Fibroblast of villous mesenchyme (primary cell): ENCODE data around the gene WNT7B. TPM values are rescaled to one million over a fixed set of nuclear protein-coding genes. Genes with fewer than 3 reads are reported as not detected.

ENCODE experiments used
- DNase-seq: peaks from one replicate; pipeline ENCODE4 v3.0.0-alpha.2; 2010; ENCODE audit warnings: low read depth
- H3K4me3 ChIP-seq: 2 replicates; pipeline ENCODE4 v1.5.1; 2011; ENCODE audit warnings: low read depth, mild to moderate bottlenecking, low read length
- total RNA-seq: library from RNA; depleted of rRNA; stranded (reverse); fragments of >200 nt; gene quantifications from 2 replicates; pipeline ENCODE4 v1.2.3, GENCODE V29; 2012
- TF ChIP-seq, protein P1 (sequence below): IDR thresholded peaks from 2 replicates; pipeline ENCODE4 v1.5.1; 2012; ENCODE audit warnings: low read depth, mild to moderate bottlenecking, low read length; ENCODE audit not compliant: insufficient read depth

Gene WNT7B
- total RNA-seq, 1 donor, result under 0.01 TPM

- TF ChIP-seq, protein P1, sequence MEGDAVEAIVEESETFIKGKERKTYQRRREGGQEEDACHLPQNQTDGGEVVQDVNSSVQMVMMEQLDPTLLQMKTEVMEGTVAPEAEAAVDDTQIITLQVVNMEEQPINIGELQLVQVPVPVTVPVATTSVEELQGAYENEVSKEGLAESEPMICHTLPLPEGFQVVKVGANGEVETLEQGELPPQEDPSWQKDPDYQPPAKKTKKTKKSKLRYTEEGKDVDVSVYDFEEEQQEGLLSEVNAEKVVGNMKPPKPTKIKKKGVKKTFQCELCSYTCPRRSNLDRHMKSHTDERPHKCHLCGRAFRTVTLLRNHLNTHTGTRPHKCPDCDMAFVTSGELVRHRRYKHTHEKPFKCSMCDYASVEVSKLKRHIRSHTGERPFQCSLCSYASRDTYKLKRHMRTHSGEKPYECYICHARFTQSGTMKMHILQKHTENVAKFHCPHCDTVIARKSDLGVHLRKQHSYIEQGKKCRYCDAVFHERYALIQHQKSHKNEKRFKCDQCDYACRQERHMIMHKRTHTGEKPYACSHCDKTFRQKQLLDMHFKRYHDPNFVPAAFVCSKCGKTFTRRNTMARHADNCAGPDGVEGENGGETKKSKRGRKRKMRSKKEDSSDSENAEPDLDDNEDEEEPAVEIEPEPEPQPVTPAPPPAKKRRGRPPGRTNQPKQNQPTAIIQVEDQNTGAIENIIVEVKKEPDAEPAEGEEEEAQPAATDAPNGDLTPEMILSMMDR, result no peak
- no peak for DNase-seq
- no peak overlapping the region for H3K4me3 ChIP-seq
Observed at GRCh38 chr22:45897736-45898135, 79.2 kb downstream of the WNT7B start.

DNA sequence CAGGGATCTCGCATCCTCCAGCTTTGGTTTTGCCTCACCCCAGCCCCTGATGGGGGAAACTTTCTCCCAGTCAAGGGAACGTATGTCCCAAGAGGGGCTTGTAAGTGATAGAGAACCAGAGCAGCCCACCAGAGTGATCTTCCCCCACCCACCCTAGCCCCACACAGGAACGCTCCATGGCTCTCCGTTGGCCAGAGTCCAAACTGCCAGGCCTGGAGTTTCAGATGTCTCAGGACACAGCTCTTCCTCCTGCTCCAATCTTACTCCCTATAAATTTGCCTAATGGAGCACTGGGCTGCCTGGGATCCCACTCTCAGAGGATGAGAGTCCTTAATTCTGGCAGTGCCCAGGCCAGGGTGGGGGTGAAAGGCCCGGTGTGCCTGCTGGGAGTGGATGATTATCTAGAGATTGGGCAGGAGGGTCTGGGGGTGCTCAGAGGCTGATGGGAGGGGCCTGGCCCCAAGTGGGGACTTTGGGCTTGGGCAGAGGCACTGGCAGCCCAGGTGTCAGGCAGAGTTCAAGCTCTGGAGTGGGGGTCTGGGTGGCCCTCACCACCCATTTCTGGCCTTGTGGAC is 79.9 kb downstream of the WNT7B start:
- TF ChIP-seq, protein P1, result no peak
- no peak for DNase-seq

DNA sequence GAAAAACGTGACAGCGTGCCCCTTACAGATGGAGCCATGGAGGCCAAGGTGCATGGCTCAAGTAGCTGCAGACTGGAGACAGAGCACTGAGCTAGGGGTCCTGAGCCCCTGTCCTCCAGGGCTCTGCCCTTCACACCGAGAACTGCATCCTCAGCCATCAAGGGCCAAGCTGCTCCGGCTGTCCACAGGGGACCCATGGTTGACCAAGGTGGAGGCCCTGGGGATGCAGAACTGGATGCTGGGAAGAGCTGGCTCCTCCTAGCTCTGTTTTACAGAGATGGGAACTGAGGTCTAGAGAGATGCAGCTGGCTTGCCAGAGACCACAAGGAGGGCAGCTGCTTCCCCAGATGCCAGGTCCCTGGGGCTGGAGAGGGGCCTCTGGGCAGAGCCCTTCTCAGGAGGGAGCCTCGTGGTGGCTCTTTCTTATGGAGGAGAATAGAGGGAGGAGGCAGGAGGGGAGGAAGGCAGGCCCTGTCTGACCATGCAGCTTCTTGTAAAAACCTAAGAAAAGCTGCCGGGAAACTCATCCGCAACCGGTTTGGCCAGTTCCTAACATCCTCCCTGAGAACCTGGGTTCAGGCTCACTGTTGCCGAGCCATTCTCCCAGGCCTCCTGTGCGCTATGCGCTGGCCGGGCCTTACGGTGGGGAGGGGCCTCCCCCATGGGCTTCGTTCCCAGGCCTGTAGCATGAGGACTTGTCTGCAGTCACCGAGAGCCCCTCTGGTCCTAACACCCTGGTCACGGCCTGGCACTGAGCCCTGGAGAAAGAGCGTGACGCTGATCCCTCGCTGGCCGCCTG is 80.6 kb downstream of the WNT7B start:
- no peak overlapping the region for H3K4me3 ChIP-seq
- TF ChIP-seq, protein P1, result no peak
- DNase-seq, result no peak

More for the DNA sequence above, 79.9 kb downstream of the WNT7B start:
- no peak overlapping the region for H3K4me3 ChIP-seq

DNA sequence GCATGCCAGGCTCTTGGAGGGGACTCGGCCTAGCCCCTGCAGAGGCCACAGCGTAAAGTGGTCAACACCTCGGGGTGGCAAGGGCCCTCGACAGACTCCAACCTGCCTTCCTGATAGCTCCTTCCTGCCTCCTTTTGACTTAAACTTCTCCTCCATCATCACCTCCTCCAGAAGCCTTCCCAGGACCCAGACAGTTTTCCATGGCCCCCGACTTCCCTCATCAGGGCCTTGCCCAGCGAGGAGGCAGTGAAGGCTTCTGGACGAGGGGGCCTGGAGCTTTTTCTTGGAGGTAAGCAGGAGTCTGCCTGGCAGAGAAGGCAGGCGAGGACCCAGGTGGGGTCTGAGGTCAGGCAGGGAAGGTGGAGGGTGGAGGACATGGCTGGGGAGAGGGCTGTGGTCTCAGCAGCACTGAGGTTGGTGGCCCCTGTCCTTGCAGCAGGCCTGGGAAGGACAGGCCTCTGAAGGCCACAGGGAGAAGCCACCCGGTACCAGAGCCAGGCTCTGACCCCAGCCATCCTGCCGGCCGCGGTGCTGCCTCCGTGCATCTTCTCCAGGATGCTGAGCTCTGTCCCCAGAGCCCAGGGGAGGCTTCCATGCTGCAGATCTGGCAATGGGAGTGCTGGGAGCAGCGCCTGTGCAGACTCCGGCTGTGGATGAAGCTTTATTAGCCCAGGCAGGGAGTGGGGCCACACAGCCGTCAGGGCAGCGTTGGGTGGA is 81.4 kb downstream of the WNT7B start:
- TF ChIP-seq, protein P1, result no peak
- H3K4me3 ChIP-seq, result no peak overlapping the region
- DNase-seq, result no peak

DNA sequence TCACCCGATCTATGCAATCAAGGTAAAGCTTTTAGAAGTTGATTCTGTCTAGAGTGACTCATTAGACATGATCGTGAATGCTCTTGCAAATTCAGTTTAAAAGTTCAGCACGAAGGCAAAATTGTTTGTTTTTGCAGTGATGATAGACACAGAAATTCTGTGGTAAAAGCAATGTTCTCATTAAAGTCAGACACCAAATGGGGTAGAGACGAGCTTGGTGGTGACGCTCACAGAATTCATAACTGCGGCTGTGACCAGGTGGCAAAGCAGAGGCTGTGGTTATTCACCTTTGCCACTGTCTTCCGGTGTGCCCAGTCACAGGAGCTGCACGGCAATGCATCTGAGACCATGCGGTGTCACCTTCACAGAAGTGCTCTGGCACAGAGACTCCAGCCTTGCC is 83.4 kb downstream of the WNT7B start:
- no peak for DNase-seq
- no peak overlapping the region for H3K4me3 ChIP-seq
- TF ChIP-seq, protein P1, result no peak

GRCh38 chr22:45892681-45893461 is 84.1 kb downstream of the WNT7B start:
- TF ChIP-seq, protein P1, result no peak
- DNase-seq, result no peak
- H3K4me3 ChIP-seq, result no peak overlapping the region
